SKM-1 treated with dmso at 0.1 percent for 144 hours (cell line): ENCODE data around the gene G6PC1.
"Not testable (repeated sequence)": the region's sequence is repeated elsewhere in the genome, so short reads cannot be mapped to it uniquely, and the experiment has no call there.

Source experiments
- DNase-seq: peaks from one replicate; lab custom pipeline; 2025; ENCODE audit not compliant: unreplicated experiment; lab: John Stamatoyannopoulos, UW

G6PC1 gene

DNA sequence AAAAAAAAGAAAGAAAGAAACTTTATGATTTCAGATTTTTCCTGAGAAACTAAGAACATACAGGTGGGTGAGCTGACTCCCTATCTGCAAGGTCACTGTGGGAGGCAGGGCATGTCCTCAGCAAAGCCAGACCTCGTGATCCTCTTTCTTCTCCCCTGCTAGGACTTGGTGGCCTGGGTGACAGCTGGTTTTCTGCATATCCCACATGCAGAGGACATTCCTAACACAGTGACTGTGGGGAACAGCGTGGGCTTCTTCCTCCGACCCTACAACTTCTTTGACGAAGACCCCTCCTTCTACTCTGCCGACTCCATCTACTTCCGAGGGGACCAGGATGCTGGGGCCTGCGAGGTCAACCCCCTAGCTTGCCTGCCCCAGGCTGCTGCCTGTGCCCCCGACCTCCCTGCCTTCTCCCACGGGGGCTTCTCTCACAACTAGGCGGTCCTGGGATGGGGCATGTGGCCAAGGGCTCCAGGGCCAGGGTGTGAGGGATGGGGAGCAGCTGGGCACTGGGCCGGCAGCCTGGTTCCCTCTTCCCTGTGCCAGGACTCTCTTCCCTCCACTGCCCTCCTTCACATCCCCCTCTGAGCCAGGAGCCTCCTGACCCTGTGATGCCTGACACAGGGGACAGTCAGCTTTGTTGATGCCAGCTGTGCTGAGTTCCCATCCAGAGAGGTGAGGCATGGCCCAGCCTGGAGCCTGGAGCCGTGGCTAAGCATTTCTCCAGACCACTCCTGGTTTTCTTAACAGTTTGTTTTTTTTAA is 26.5 kb upstream of the G6PC1 start:
- DNase-seq = not testable (repeated sequence)

DNA sequence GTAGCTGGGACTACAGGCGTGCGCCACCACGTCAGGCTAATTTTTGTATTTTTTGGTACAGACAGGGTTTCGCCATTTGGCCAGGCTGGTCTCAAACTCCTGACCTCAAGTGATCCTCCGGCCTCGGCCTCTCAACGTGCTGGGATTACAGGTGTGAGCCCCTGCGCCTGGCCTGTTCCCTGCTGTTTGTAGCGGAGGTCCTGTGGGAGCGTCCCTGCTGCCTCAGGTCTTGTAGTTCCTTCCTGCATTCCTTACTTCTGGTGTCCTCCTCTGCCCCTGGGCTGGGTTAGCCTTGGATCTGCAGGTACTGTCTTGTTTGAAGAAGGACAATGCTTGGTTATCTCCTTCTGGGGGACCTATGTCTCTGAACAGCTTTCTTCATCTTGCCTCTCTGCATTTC is 23.6 kb upstream of the G6PC1 start:
- no peak for DNase-seq

DNA sequence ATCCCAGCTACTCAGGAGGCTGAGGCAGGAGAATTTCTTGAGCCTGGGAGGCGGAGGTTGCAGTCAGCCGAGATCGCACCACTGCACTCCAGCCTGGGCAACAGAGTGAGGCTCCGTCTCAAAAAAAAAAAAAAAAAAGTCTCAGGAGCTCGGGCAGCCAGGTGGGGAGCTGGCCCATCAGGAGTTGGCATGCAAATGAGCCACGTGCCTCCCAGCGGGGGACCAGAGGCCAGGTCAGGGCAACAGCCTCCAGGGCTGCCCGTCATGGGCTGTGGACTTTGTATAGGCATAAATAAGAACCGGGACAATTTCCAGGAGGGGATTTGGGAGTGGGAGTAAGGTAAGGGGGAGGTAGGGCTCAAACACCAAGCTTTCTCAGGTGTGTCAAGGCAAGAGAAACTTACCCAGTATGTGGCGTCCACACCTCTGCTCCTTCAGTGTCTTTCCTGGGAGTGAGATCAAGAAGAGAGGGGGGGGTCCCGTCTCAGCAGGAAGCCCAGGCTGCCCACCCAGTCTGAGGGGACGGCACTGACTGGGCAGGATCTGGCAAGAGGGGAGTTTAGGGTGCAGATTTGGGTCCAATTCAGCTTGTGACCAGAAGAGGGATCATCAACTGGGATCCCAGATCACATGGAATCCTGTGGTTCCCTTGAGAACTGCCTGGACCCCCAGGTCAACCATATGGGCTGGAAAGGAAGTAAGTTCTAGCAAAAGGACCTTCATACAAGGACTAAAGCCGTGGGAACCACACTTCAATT is 22.3 kb upstream of the G6PC1 start:
- no peak for DNase-seq

DNA sequence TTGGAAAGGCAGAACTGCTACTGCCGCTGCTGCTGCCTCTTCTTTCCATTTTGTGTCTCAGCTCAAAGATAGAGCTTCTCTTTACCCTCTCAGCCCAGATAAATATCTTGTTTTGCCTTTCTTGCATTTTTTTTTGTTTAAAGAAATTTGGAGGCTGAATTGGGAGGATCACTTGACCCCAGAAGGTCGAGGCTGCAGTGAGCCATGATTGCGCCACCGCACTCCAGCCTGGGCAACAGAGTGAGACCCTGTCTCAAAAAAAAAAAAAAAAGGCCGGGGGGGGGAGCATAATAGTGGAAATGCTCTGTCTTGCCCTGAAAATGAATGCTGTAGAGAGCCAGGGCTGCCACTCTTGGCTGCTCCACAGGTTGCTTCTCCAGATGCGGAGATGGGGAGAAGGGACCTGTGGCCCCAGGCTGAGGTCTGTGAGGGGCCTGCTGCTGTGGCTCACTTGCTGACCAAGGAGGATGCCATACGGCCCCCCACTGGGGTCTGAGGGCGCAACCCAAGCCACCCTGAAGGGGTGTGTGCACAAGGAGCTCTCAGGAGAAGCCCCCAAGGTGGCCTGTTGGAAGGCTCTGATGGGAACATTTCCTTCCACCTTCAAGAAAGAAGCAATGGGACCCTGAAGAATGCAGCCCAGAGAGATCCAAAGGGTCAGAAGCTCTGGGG is 21.5 kb upstream of the G6PC1 start:
- DNase-seq = no peak

DNA sequence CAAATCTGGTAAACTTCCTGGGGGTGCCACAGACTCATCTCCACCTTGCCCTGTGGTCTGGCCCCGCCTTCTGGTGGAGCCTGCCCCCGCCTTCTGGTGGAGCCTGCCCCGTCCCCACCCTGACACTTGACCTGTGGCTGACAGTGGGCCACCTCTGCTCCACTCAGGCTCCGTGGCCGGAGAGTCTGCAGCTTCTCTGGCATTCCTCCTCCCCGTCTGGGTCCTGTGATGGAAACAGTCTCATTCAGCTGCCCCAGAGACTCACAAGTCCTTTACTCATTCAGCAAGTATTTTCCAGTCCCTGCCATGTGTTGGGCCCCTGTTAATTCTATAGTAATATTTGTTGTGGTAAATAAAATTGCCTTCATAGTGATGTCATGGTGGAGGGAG is 21.0 kb upstream of the G6PC1 start:
- DNase-seq = no peak

DNA sequence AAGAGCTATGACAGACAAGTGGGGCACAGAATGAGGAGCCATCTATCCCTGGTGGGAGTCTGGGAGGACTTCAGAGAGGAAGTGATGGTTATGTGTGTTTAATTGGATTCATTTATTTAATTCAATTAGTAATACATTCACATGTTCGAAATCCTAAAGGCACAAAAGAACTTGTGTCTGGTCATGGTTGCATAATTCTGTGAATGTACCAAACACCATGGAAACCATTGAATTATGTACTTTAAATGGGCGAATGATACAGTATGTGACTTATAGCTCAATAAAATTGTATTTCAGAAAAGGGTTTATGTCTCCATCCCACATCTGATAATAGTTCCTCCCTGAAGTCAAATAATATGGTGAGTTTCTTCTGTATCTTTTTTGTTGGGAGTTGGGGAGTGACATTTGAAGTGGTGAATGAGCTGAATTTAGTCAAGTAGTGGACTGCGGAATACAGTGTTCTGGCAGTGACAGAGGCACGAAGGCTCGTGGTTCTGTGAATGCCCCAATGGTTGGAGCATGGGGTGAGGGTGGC is 19.8 kb upstream of the G6PC1 start:
- DNase-seq = no peak

DNA sequence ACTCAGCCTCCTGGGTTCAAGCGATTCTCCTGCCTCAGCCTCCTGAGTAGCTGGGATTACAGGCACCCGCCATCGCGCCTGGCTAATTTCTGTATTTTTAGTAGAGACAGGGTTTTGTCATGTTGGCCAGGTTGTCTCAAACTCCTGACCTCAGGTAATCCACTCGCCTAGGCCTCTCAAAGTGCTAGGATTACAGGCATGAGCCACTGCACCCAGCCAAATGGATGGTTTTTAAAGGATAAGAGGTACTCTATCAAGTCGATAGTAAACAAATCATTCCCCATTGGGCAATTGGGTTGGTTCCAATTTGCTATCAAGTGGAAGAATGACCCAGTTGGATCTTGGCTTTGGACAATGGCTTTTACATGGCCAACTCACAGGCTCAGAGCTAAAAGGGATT is 18.9 kb upstream of the G6PC1 start:
- not testable (repeated sequence) for DNase-seq

DNA sequence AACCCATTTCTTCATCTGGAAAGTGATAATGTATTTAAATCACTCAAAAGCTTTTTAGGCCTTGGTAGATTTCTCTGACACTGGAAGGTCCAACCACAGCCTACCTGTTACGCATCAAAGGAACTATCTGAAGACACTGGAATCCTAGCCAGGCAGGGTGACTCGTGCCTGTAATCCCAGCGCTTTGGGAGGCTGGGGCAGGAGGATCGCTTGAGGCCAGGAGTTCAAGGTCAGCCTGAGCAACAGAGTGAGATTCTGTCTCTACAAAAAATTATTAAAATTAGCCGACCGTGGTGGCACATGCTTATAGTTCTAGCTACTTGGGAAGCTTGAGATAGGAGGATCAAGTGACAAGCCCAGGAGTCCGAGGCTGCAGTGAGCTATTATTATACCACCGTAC is 18.4 kb upstream of the G6PC1 start:
- DNase-seq = no peak

DNA sequence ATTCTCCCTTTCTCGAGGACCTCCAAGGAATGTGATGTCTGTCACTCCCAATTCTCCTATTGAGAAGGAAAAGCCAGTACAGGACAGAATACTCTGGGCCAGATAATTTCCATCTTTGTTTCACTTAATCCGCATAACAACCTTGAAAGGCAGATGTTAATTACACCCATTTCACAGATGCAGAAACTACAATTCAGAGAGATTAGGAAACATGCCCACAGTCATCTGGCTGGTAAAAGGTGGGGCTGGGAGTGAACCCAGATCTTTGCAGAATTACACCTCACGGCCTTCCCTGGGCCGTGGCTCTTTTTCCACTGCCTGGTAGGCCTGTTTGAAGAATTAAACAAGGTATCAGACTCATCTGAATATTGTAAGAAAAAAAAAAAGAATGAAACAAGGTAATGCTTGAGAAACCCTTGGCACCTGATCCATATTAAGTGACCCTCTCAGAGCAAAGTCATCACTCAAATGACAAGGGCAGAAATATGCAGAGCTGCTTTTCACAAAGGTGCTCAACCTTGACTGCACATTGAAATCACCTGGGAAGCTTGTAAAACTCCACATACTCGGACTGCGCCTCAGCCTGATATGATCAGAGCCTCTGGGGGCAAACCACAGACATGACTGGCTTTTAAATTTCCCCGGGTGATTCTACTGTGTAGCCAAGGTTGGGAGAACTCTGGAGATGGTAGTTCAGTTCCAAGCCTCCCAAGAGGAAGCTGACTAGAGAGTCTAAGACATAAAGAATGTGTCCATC is 16.6 kb upstream of the G6PC1 start:
- DNase-seq = no peak

DNA sequence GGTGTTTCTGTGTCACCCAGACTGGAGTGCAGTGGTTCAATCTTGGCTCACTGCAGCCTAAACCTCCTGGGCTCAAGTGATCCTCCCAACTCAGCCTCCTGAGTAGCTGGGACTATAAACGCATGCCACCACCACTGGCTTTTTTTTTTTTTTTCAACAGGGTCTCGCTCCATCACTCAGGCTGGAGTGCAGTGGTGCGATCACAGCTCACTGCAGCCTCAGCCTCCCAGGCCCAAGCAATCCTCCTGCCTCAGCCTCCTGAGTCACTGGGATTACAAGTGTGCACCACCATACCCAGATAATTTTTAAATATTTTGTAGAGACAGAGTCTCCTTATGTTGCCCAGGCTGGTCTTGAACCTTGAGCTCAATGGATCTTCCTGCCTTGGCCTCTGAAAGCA is 14.8 kb upstream of the G6PC1 start:
- not testable (repeated sequence) for DNase-seq

DNA sequence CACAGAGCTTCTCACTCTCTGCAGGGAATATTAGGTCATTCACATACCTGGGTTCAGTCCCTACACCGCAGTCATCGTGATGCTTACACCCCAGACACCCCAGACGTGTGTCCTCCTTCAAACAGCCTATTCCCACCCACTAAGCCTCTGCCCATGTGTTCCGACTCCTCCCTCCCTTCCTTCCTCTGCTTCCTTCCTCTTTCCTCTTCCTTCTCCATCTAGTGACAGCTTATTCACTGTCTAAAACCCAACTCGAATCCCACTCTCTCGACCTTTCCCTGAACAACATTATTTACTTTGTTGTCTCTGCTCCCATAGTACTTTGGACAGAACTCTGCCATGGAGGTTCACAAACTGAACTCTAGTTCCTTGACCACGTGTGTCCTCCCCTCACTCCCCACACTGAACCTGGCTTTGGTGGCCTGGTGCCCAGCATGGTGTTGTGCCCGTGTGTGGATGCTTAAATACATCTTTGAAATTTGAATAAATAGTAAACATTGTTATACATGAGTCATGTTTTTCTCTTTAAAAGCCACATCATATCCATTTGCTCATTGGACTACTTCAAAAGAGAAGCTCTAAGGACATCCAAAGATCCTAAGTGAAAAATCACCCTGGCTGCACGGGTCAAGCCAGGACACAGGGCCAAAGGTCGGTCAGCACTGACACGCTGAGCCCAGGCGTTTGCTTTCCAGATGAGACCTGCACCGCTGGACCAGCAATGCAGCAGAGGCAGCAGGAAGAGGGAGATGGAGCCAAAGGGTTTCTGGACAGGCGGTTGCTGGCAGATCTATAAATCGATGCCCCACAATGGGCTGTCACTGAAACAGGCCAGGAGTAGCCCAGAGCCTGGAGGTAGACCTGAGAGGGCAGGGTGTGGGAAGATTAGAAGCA is 14.1 kb upstream of the G6PC1 start:
- DNase-seq = peak; percentile 57

DNA sequence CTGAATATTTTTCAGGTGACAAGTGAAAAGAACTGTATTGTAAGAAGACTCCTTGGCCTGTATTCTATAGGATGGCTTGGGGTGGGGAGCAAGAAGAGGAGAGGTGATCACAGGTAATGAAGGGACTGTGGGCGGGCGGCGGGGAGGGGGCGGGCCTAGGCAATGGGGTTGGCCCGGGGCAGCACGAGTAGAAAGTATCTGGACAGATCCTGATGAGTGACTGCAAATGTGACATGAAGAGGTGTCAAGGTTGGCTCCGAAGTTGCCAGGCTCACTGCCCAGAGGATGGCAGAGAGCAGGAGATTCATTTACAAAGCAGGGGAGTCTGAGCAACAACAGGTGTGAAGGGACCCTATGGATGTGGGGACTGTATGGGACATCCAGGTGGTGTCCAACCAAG is 10.8 kb upstream of the G6PC1 start:
- DNase-seq = no peak

DNA sequence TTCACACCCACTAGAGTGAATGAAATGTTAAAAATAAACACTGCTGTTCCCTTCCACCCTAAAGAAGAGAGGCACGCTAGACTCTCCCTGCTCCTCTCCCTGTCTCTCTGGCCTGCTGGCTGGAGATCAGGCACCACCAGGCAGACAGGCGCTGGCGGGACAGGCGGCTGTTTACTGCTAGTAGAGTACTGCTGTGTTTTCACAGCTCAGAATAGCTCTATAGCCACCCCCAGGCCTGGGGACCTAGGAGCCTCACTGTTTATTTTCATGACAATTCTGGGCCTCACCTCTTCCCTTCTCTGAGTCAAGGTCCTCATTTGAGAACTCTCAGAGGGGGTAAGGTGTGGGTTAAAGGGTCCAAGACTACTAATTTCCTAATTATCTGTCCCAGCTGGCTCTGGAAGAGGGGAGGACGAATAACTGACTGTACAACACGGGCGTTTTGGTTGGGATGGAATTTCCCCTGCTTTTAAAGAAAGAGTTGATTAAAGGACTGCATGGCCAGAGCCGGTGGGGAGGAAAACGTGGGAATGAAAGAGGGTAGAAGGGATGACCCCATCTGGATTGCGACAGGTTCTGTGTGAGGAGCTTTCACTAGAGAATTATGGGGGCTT is 9.0 kb upstream of the G6PC1 start:
- DNase-seq = no peak

DNA sequence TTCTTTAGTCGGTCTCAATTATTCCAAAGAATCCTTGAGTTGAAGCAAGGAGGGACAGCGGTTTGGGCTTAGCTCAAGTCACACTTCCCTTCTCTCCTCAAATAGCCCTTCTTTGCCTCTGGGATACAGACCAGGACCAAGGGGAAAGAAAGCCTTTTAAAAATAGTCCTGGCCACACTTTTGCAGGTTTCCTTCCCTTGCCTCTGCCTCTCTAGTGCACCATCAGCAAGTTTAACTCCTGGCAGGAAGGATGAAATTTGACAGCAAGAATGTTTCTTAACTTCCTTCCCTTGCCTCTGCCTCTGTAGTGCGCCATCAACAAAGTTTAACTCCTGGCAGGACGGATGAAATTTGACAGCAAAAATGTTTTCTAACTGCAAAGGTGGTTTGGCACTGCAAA is 7.2 kb upstream of the G6PC1 start:
- DNase-seq = peak; percentile 38

DNA sequence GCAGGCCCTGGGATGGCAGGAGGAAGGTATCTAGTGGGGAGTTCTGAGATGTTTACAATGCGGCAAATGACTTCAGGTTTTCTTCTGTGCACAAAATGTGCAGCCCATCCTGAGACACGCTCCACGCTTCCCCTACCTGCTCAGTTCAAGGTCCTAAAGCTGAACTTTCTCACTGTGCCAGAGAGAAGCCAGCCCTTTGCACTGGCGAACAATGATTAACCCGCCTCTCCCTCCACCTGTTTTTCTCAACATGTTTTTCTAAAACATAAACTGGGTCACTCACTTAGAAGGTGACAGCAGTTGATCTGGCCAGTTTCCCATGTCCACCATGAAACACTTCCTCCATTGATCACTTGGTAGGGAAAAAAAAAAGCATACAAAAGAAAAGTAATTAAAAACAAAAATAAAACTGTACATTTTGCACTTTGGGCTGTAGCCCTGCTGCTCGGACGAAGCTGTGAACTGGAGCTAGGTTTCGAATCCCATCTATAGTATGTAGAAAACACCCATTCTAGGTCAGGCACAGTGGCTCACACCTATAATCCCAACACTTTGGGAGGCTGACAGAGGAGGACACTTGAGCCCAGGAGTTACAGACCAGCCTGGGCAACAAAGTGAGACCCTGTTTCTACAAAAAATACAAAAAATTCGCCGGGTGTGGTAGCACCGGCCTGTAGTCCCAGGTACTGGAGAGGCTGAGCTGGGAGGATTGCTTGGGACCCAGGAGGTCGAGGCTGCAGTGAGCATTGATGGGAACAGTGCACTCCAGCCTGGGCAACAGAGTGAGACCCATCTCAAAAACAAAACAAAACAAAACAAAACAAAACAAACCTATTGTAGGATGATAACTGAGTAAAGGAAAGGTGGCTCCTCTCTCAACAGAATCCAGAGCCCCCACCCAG is 6.1 kb upstream of the G6PC1 start:
- DNase-seq = no peak

DNA sequence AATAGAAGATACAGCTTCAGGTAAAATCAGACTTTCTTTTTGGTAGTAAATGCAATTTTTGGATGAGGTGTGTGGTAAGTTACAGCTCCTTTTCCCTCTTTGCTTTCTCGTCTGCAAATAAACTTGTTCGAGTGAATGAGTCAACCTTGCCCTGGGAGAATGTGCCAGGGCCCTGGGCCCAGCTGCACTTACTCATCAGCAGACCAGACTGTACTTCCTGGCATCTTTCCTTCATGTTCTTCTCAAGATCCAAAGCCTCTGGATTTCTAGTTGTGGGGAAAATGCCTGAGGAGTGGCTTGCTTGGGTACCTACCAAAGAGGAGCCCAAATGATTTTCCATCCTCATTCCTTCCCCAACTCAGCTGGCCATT is 5.4 kb upstream of the G6PC1 start:
- DNase-seq = no peak

DNA sequence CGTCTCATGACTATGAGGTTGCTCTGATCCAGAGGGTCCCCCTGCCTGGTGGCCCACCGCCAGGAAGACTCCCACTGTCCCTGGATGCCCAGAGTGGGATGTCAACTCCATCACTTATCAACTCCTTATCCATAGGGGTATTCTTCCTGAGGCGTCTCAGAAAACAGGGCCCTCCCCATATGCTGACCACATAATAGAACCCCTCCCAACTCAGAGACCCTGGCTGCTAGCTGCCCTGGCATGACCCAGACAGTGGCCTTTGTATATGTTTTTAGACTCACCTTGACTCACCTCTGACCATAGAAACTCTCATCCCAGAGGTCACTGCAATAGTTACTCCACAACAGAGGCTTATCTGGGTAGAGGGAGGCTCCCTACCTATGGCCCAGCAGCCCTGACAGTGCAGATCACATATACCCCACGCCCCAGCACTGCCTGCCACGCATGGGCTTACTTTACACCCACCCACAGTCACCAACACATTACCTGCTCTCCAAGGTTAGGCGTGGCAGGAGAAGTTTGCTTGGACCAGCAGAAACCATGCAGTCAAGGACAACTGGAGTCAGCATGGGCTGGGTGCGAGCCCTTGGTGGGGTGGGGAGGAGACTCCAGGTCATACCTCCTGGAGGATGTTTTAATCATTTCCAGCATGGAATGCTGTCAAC is 2.3 kb upstream of the G6PC1 start:
- no peak for DNase-seq

DNA sequence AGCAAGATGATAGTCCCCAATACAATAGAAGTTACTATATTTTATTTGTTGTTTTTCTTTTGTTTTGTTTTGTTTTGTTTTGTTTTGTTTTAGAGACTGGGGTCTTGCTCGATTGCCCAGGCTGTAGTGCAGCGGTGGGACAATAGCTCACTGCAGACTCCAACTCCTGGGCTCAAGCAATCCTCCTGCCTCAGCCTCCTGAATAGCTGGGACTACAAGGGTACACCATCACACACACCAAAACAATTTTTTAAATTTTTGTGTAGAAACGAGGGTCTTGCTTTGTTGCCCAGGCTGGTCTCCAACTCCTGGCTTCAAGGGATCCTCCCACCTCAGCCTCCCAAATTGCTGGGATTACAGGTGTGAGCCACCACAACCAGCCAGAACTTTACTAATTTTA is 618 bp upstream of the G6PC1 start:
- DNase-seq = not testable (repeated sequence)
